Endothelial cell of umbilical vein (primary cell): ENCODE measurements around the gene MCCD1. TPM values are rescaled to one million over a fixed set of nuclear protein-coding genes. Genes with fewer than 3 reads are reported as not detected.
A peak's percentile ranks its signal among the peaks of the same experiment; 100 is the strongest.
"Not testable (repeated sequence)": the region's sequence is repeated elsewhere in the genome, so short reads cannot be mapped to it uniquely, and the experiment has no call there.

Experiments used
- BruUV-seq: library from RNA; stranded (reverse); fragments of 400-500 nt; replicated peaks from 2 replicates; lab custom pipeline; 2021; lab: Mats Ljungman, UMichigan
- CTCF ChIA-PET: fragments of 300-600, 350-600 bp; sonication (Branson Sonifier 250); formaldehyde crosslinking; loops from one replicate; lab custom pipeline; 2021; ENCODE audit warnings: antibody characterized with exemption, inconsistent platforms; lab: Charles Lee
- POLR2A ChIA-PET: fragments of 300-600, 350-600 bp; sonication (Branson Sonifier 250); formaldehyde crosslinking; loops from one replicate; lab custom pipeline; 2021; ENCODE audit warnings: antibody characterized with exemption, inconsistent platforms; lab: Charles Lee
- DNase-seq: peaks from one replicate; pipeline ENCODE4 v3.0.0-alpha.2; 2011; ENCODE audit warnings: low read depth, low spot score
- FAIRE-seq: peaks from 2 replicates; lab custom pipeline; 2011; peaks lifted over from hg19 to GRCh38; lab: Jason Lieb, UNC
- H2AFZ ChIP-seq: 2 replicates; pipeline ENCODE4 v1.6.0; 2012; ENCODE audit warnings: low read depth, low read length, control low read depth, inconsistent platforms
- H3K27ac ChIP-seq: 2 replicates; pipeline ENCODE4 v1.5.1; 2011; ENCODE audit warnings: low read depth, mild to moderate bottlenecking, control low read depth, low read length, moderate library complexity; ENCODE audit not compliant: insufficient read depth
- H3K27me3 ChIP-seq, 2 experiments: 2 replicates each; pipeline versions ENCODE4 v1.6.0 to v1.6.1; 2011; ENCODE audit warnings: low read length in 2 of 2, mixed read lengths in 1 of 2; ENCODE audit not compliant: control insufficient read depth in 2 of 2, insufficient read depth in 2 of 2
- H3K36me3 ChIP-seq, 2 experiments: 2 replicates in 1 of 2; 3 replicates in 1 of 2; pipeline ENCODE4 v1.5.1; 2011; ENCODE audit warnings: low read length in 2 of 2, mild to moderate bottlenecking in 1 of 2, moderate library complexity in 1 of 2; ENCODE audit not compliant: control insufficient read depth in 2 of 2, insufficient read depth in 2 of 2; ENCODE audit errors: extremely low read depth in 1 of 2
- H3K4me1 ChIP-seq: 3 replicates; pipeline ENCODE4 v1.5.1; 2011; ENCODE audit warnings: mild to moderate bottlenecking, low read length; ENCODE audit not compliant: control insufficient read depth, insufficient read depth; ENCODE audit errors: extremely low read depth
- H3K4me2 ChIP-seq: 2 replicates; pipeline ENCODE4 v1.6.1; 2011; ENCODE audit warnings: low read length, control low read depth, mixed read lengths; ENCODE audit not compliant: insufficient read depth
- H3K4me3 ChIP-seq, 3 experiments: fragments of 200-600 bp in 1 of 3; sonication (generic), shearing (Covaris generic) in 1 of 3; replicated peaks in 1 of 3; 2 replicates each; pipeline ENCODE4 v1.5.1; 2011 to 2016; ENCODE audit warnings: control low read depth in 3 of 3, low read length in 3 of 3, mild to moderate bottlenecking in 2 of 3, inconsistent platforms in 1 of 3, low read depth in 1 of 3, moderate library complexity in 1 of 3; ENCODE audit not compliant: insufficient read depth in 1 of 3
- H3K79me2 ChIP-seq: 2 replicates; pipeline ENCODE4 v1.6.0; 2012; ENCODE audit warnings: low read length, inconsistent platforms; ENCODE audit not compliant: control insufficient read depth, insufficient read depth
- H3K9ac ChIP-seq: replicated peaks from 2 replicates; pipeline ENCODE3; 2011; ENCODE audit warnings: low read length, control low read depth; ENCODE audit not compliant: insufficient read depth; ENCODE audit errors: extremely low read depth
- H3K9me1 ChIP-seq: replicated peaks from 3 replicates; pipeline ENCODE4 v1.6.0; 2011; ENCODE audit warnings: mild to moderate bottlenecking, low read length; ENCODE audit not compliant: control insufficient read depth, insufficient read depth; ENCODE audit errors: extremely low read depth
- H3K9me3 ChIP-seq: replicated peaks from 2 replicates; pipeline ENCODE4 v1.5.1; 2012; ENCODE audit warnings: low read length, inconsistent platforms; ENCODE audit not compliant: control insufficient read depth, insufficient read depth
- H4K20me1 ChIP-seq: replicated peaks from 2 replicates; pipeline ENCODE3; 2011; ENCODE audit warnings: mild to moderate bottlenecking, low read length; ENCODE audit not compliant: control insufficient read depth, insufficient read depth; ENCODE audit errors: extremely low read depth
- CTCF ChIP-seq, 2 donors: IDR thresholded peaks; 1 replicate in 1 of 2; 2 replicates in 1 of 2; pipeline ENCODE4 v1.5.1; 2011; ENCODE audit warnings: low read length in 2 of 2, mild to moderate bottlenecking in 2 of 2, moderate library complexity in 2 of 2, control low read depth in 1 of 2, inconsistent platforms in 1 of 2, low read depth in 1 of 2; ENCODE audit not compliant: insufficient read depth in 1 of 2; ENCODE audit errors: extremely low read depth in 1 of 2
- EZH2 ChIP-seq: IDR thresholded peaks from 2 replicates; pipeline ENCODE4 v1.6.1; 2012; ENCODE audit warnings: borderline replicate concordance, low read depth, mild to moderate bottlenecking, moderate library complexity, low read length, inconsistent platforms; ENCODE audit not compliant: severe bottlenecking
- FOS ChIP-seq: IDR thresholded peaks from 2 replicates; pipeline ENCODE4 v1.6.1; 2011; ENCODE audit warnings: mild to moderate bottlenecking, low read length, moderate library complexity, borderline replicate concordance; ENCODE audit not compliant: insufficient read depth
- GATA2 ChIP-seq: IDR thresholded peaks from 2 replicates; pipeline ENCODE4 v1.7.0; 2011; ENCODE audit warnings: low read depth, mild to moderate bottlenecking, moderate library complexity, mixed read lengths, low read length; ENCODE audit not compliant: insufficient read length, insufficient read depth
- JUN ChIP-seq: IDR thresholded peaks from 2 replicates; pipeline ENCODE4 v1.6.1; 2011; ENCODE audit warnings: borderline replicate concordance, low read depth; ENCODE audit not compliant: insufficient read length, insufficient read depth
- MAX ChIP-seq: IDR thresholded peaks from 2 replicates; pipeline ENCODE4 v1.6.1; 2011; ENCODE audit not compliant: insufficient read depth, insufficient read length
- MYC ChIP-seq: IDR thresholded peaks from one replicate; pipeline ENCODE4 v1.6.1; 2011; ENCODE audit warnings: mild to moderate bottlenecking, low read depth, low read length
- POLR2A ChIP-seq: IDR thresholded peaks from 2 replicates; pipeline ENCODE4 v1.6.1; 2012; ENCODE audit warnings: low read depth, mild to moderate bottlenecking, control low read depth, low read length
- POLR2AphosphoS5 ChIP-seq: IDR thresholded peaks from 2 replicates; pipeline ENCODE4 v1.6.1; 2012; ENCODE audit warnings: low read depth, mild to moderate bottlenecking, control low read depth, low read length, moderate library complexity; ENCODE audit not compliant: insufficient read depth
- dilution Hi-C: fragments of 300-500 bp; cut with MboI; formaldehyde crosslinking; loops from one replicate; pipeline ENCODE4 v1.15.0; 2019; ENCODE audit warnings: low sequenced_read_pairs; ENCODE audit not compliant: extremely low pct_ligation_motif_present
- intact Hi-C: fragments of 100-400 bp; cut with micrococcal nuclease; formaldehyde crosslinking; loops from one replicate; pipeline ENCODE4 v1.10.0; 2022
- polyA plus RNA-seq, 4 experiments: library from polyadenylated mRNA; depleted of rRNA in 3 of 4; stranded (reverse) in 3 of 4; unstranded in 1 of 4; fragments of >200 nt; gene quantifications; 2 replicates each; pipeline versions ENCODE4 v1.2.1 to v1.2.3, GENCODE V29; 2011 to 2012; ENCODE audit warnings: missing spikeins in 1 of 4
- total RNA-seq: library from RNA; stranded (reverse); gene quantifications from 2 replicates; pipeline ENCODE4 v1.2.3, GENCODE V29; 2021

MCCD1 gene
- total and polyA plus RNA-seq, 2 donors (not counting 3 experiments of a cell fraction or from before 2014, with no cell fraction given), result not detected

- BruUV-seq, result no TSS peak
- ChIA-PET CTCF (interaction anchor here (0.9 to 1.8 kb wide), 2 partner anchors 94 to 108 kb away, joined by 3 to 4 read pairs; no protein-coding TSS in a partner anchor), POLR2A (no interaction called here)
- DNase-seq (no peak), FAIRE-seq (no peak)
- TF ChIP-seq CTCF (IDR thresholded peaks at IDR 0.05; ENCODE audit: extremely low read depth in 1 of 2, insufficient read depth in 1 of 2, low read depth in 1 of 2, low read length in 2 of 2), result no peak
- no peak for TF ChIP-seq MYC
- no peak for TF ChIP-seq POLR2A
- TF ChIP-seq FOS, result no peak
- TF ChIP-seq MAX, result no peak
- TF ChIP-seq POLR2AphosphoS5, result no peak
- no peak for TF ChIP-seq EZH2
- no peak for TF ChIP-seq GATA2
- no peak for TF ChIP-seq JUN
- H3K27me3 ChIP-seq, result no peaks in the 10 kb centered on the region
- no peak overlapping the region for H3K9ac ChIP-seq
- H3K9me3 ChIP-seq, result no peaks in the 10 kb centered on the region
- no peaks in the 10 kb centered on the region for H3K36me3 ChIP-seq
- H4K20me1 ChIP-seq, result no peaks in the 10 kb centered on the region
- no peak overlapping the region for H3K4me3 ChIP-seq
- H3K9me1 ChIP-seq, result no peaks in the 10 kb centered on the region
- H3K79me2 ChIP-seq, result peaks cover 2% of the 10 kb centered on the region
- dilution Hi-C loops (no loop called here), intact Hi-C loops (loop anchor here (5.0 kb wide), 3 partner anchors 132 to 342 kb away; partner anchors contain the start of genes C6orf47, GPANK1 and PRRC2A)
- H3K4me1 ChIP-seq, result peaks cover 11% of the 10 kb centered on the region
- H3K4me2 ChIP-seq, result no peak overlapping the region
- no peak overlapping the region for H2AFZ ChIP-seq
- H3K27ac ChIP-seq, result no peak overlapping the region
Measured at GRCh38 chr6:31490115-31490873, 38.5 kb upstream of the MCCD1 start.

- H3K79me2 ChIP-seq, result peaks cover 25% of the 10 kb centered on the region
- H3K9me1 ChIP-seq, FAIRE-seq, H2AFZ ChIP-seq, H3K36me3 ChIP-seq, H4K20me1 ChIP-seq, BruUV-seq, dilution Hi-C loops, DNase-seq, H3K27ac ChIP-seq, H3K27me3 ChIP-seq, H3K9me3 ChIP-seq: not testable (repeated sequence)
- H3K9ac ChIP-seq, result peak overlapping the region; percentile 75
- H3K4me2 ChIP-seq, result peak overlapping the region; percentile 89
- intact Hi-C loops, result loop anchor here (2.0 to 5.0 kb wide), 4 partner anchors 93 to 339 kb away; partner anchors contain the start of genes C6orf47, GPANK1 and PRRC2A
- CTCF ChIA-PET, result interaction anchor here (1.0 to 4.4 kb wide), 13 partner anchors 17 to 104 kb away, joined by 3 to 45 read pairs (median 6); partner anchors contain the start of genes ATP6V1G2, DDX39B, MCCD1 and NFKBIL1
- peak overlapping the region in 1 of 3 experiments; percentile 84 for H3K4me3 ChIP-seq
- POLR2A ChIA-PET, result interaction anchor here (1.3 kb wide), 1 partner anchor 48 kb away, joined by 6 read pairs; the partner anchor contains the start of gene DDX39B
- H3K4me1 ChIP-seq, result peaks cover 20% of the 10 kb centered on the region
Measured at GRCh38 chr6:31493550-31493874, 35.2 kb upstream of the MCCD1 start.
